PFSK-1 (cell line): ENCODE measurements around the gene XRRA1.

Source experiments
- POLR2AphosphoS5 ChIP-seq: IDR thresholded peaks from 2 replicates; pipeline ENCODE4 v1.6.1; 2012; ENCODE audit warnings: low read depth, mild to moderate bottlenecking, control low read depth, low read length, moderate library complexity
- REST ChIP-seq, 2 experiments: IDR thresholded peaks; 2 replicates each; pipeline versions ENCODE4 v1.6.1 to v1.8.0; 2011 to 2012; ENCODE audit warnings: low read depth in 2 of 2, low read length in 2 of 2, control low read depth in 1 of 2, inconsistent platforms in 1 of 2, mild to moderate bottlenecking in 1 of 2, moderate library complexity in 1 of 2; ENCODE audit not compliant: insufficient read depth in 1 of 2

- TF ChIP-seq POLR2AphosphoS5 (no peak), REST (IDR thresholded peaks at IDR 0.05; ENCODE audit: insufficient read depth in 1 of 2, low read depth in 2 of 2, low read length in 2 of 2) (no peak)
These were observed 124.5 kb downstream of the XRRA1 start for GRCh38 chr11:74824285-74824982.
